CD4-positive, alpha-beta memory T cell (primary cell): Measurements from ENCODE around the gene HEPHL1. TPM values are rescaled to one million over a fixed set of nuclear protein-coding genes. Genes with fewer than 3 reads are reported as not detected.
A peak's percentile ranks its signal among the peaks of the same experiment; 100 is the strongest.

Source experiments
- CTCF ChIA-PET: fragments of 350-600 bp; sonication (Branson Sonifier 250); formaldehyde crosslinking; loops from one replicate; lab custom pipeline; 2021; ENCODE audit warnings: inconsistent platforms; ENCODE audit not compliant: partially characterized antibody; lab: Charles Lee
- POLR2A ChIA-PET: fragments of 350-600 bp; sonication (Branson Sonifier 250); formaldehyde crosslinking; loops from one replicate; lab custom pipeline; 2021; ENCODE audit not compliant: partially characterized antibody; lab: Charles Lee
- DNase-seq, 5 donors: peaks; one replicate each; pipeline versions ENCODE4 v3.0.0 to v3.0.0-alpha.2; 2020 to 2022; ENCODE audit warnings: mixed read lengths in 1 of 5
- H3K27ac ChIP-seq: one replicate; pipeline ENCODE4 v1.7.0; 2013; ENCODE audit warnings: low read depth, low read length
- H3K27me3 ChIP-seq: 2 replicates; pipeline ENCODE4 v1.7.0; 2013; ENCODE audit warnings: mild to moderate bottlenecking, low read length, moderate library complexity; ENCODE audit not compliant: insufficient read depth
- H3K36me3 ChIP-seq: 2 replicates; pipeline ENCODE4 v1.7.0; 2013; ENCODE audit warnings: mild to moderate bottlenecking, low read length, moderate library complexity; ENCODE audit not compliant: insufficient read depth
- H3K4me1 ChIP-seq: 2 replicates; pipeline ENCODE4 v1.7.0; 2013; ENCODE audit warnings: mild to moderate bottlenecking, low read length, moderate library complexity; ENCODE audit not compliant: insufficient read depth
- H3K4me3 ChIP-seq, 2 donors: one replicate each; pipeline ENCODE4 v1.7.0; 2013; ENCODE audit warnings: low read length in 2 of 2, mild to moderate bottlenecking in 1 of 2
- H3K9me3 ChIP-seq, 2 donors: one replicate each; pipeline ENCODE4 v1.7.0; 2013; ENCODE audit warnings: low read length in 2 of 2, control low read depth in 1 of 2; ENCODE audit not compliant: control insufficient read depth in 1 of 2
- H3K27ac Mint-ChIP-seq, 7 donors: one replicate each; pipeline ENCODE4 v1.8.0; 2020 to 2021; ENCODE audit warnings: mixed read lengths in 7 of 7, mild to moderate bottlenecking in 6 of 7, inconsistent platforms in 3 of 7, moderate library complexity in 3 of 7
- H3K27me3 Mint-ChIP-seq, 2 donors: one replicate each; pipeline ENCODE4 v1.8.0; 2020 to 2021; ENCODE audit warnings: mixed read lengths in 2 of 2
- H3K36me3 Mint-ChIP-seq, 2 donors: one replicate each; pipeline ENCODE4 v1.8.0; 2020 to 2021; ENCODE audit warnings: mixed read lengths in 2 of 2, inconsistent platforms in 1 of 2, mild to moderate bottlenecking in 1 of 2
- H3K4me1 Mint-ChIP-seq, 4 donors: one replicate each; pipeline ENCODE4 v1.8.0; 2020 to 2021; ENCODE audit warnings: mixed read lengths in 4 of 4, mild to moderate bottlenecking in 1 of 4
- H3K4me3 Mint-ChIP-seq, 8 donors: one replicate each; pipeline ENCODE4 v1.8.0; 2020 to 2021; ENCODE audit warnings: mixed read lengths in 8 of 8, mild to moderate bottlenecking in 7 of 8, moderate library complexity in 6 of 8, inconsistent platforms in 3 of 8
- H3K9me3 Mint-ChIP-seq, 8 donors: one replicate each; pipeline ENCODE4 v1.8.0; 2020 to 2021; ENCODE audit warnings: mixed read lengths in 8 of 8, mild to moderate bottlenecking in 5 of 8, inconsistent platforms in 3 of 8, moderate library complexity in 1 of 8
- intact Hi-C: fragments of 100-400 bp; cut with micrococcal nuclease; formaldehyde crosslinking; loops from one replicate; pipeline ENCODE4 v1.15.1; 2023
- polyA plus RNA-seq, 2 donors: library from polyadenylated mRNA; unstranded; fragments of 300-500 nt; fragmentation: Illumina TruSeq; gene quantifications; one replicate each; pipeline ENCODE4 v1.2.3, GENCODE V29; 2021
- total RNA-seq, 2 experiments: library from RNA; stranded (reverse); gene quantifications; one replicate each; pipeline ENCODE4 v1.2.3, GENCODE V29; 2021

HEPHL1 gene
- total and polyA plus RNA-seq, 4 experiments from 2014 or later: not detected

DNA sequence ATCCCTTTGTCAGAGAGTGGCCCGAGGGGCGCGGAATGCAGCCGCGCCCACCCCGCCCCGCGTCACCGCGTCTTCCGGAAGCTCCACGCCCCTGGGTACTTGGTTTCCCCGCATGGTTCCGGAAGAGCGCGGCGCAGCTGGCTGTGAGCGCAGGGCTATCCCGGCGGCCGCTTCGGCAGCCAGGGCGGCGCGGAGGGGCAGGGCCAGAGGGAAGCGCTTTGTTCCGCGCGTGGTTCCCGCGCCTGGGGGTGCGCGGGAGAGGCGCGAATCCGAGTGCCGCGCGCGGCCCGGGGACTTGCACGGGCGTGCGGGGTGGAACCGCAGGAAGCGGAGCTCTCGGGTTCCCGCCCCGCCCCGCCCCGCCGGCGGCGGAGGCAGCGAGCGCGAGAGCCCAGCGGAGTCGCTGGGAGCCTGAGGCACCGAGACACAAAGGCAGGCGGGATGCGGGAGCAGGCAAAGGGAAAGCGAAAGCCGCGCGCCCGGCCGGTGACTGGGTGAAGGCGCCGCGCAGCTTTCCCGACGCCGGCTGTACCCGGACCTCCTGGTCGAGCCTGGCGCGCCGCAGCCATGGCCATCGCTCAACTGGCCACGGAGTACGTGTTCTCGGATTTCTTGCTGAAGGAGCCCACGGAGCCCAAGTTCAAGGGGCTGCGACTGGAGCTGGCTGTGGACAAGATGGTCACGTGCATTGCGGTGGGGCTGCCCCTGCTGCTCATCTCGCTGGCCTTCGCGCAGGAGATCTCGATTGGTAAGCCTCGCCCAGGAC is 107.8 kb downstream of the HEPHL1 start, which contains the start of gene PANX1:
Gene PANX1 (plus strand): TSS at position 96 of the 766 bp plus-strand sequence. CDS start 472 bp downstream, at position 568.
- Histone ChIP-seq H3K4me3 (peak within 1 kb of the TSS; percentile 89 to 96), H3K36me3 (no peaks in the 10 kb centered on the region), H3K27me3 (no peaks in the 10 kb centered on the region), H3K27ac (peak within 1 kb of the TSS; percentile 84), H3K4me1 (peaks cover 52% of the 10 kb centered on the region), H3K9me3 (no peaks in the 10 kb centered on the region)
- CTCF ChIA-PET: interaction anchor here (0.8 to 0.9 kb wide), 3 partner anchors 22 to 53 kb away, joined by 3 to 4 read pairs (median 3); no protein-coding TSS in a partner anchor
- POLR2A ChIA-PET: interaction anchor here (0.6 to 2.2 kb wide), 15 partner anchors 8 to 1661 kb away, joined by 3 to 11 read pairs (median 4); partner anchors contain the start of genes C11orf54, CEP57, FAM76B and MED17
- Mint-ChIP-seq H3K27ac (peak within 1 kb of the TSS; percentile 87 to 98 (median 94)), H3K9me3 (no peaks in the 10 kb centered on the region), H3K4me3 (peak within 1 kb of the TSS in 4 of 8 donors; percentile 90 to 94 (median 92)), H3K4me1 (peaks cover 21 to 31% (median 26%) of the 10 kb centered on the region in 4 donors), H3K36me3 (peaks cover 0 to 2% of the 10 kb centered on the region in 2 donors), H3K27me3 (no peaks in the 10 kb centered on the region)
- intact Hi-C loops: loop anchor here (2.0 to 5.0 kb wide), 2 partner anchors 364 to 1658 kb away; partner anchors contain the start of genes ANKRD49, FAM76B and MRE11
- peak; percentile 72 to 81 (median 78) for DNase-seq

DNA sequence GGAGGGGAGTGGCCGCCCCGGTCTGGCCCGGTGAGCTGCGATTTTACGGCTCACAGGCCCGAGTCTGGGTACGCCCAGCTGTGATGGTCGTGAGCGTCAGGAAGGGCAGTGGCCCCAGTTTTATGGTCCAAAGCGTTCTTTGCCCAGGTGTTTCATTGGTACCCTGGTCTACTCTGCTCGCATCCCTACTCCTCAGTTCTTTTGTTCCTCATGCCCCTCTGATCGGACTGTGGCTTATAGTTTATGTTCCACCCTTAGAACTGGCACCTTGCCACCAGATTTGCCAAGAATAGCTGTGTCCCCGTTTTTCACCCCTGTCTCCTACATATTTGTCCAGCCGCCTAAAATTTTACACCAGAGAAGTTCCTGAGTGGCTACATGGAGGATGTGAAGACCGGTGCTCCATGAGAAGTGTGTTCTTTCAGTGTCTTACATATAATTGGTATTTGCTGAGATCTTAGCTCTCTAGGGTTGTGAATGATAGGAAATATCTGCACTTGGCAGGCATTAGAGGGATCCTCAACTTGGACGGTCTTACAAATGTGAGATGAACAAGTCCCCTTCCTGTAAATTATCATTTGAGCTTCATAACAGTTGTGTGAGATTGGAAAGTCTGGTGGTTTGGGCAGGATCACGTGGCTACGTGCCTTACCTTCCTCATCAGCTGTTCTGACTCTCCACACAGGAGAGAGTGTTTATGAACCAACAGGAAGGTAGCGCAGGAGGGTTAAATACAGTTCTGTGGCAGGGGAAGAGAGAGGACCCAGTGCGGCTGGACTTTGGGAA is 108.6 kb downstream of the HEPHL1 start:
- Histone ChIP-seq H3K27ac (peak overlapping the region; percentile 84), H3K27me3 (no peaks in the 10 kb centered on the region), H3K4me1 (peaks cover 60% of the 10 kb centered on the region), H3K9me3 (no peaks in the 10 kb centered on the region), H3K36me3 (no peaks in the 10 kb centered on the region), H3K4me3 (peak overlapping the region; percentile 89 to 96)
- no peak overlapping the region for H3K27ac Mint-ChIP-seq
- DNase-seq: peak in 4 of 5 donors; percentile 15 to 26 (median 22)
- H3K4me3 Mint-ChIP-seq: no peak overlapping the region
- H3K9me3 Mint-ChIP-seq: no peaks in the 10 kb centered on the region
- H3K4me1 Mint-ChIP-seq: peaks cover 24 to 37% (median 31%) of the 10 kb centered on the region in 4 donors
- intact Hi-C loops: loop anchor here (2.0 to 10.0 kb wide), 3 partner anchors 363 to 1658 kb away; partner anchors contain the start of genes ANKRD49, FAM76B, MRE11 and SMCO4
- ChIA-PET POLR2A (interaction anchor here (0.9 to 2.2 kb wide), 10 partner anchors 8 to 1660 kb away, joined by 3 to 11 read pairs (median 4); partner anchors contain the start of genes C11orf54, CEP57, FAM76B and TAF1D), CTCF (interaction anchor here (0.8 kb wide), 1 partner anchor 43 kb away, joined by 3 read pairs; no protein-coding TSS in a partner anchor)
- peaks cover 0 to 2% of the 10 kb centered on the region in 2 donors for H3K36me3 Mint-ChIP-seq
- no peaks in the 10 kb centered on the region for H3K27me3 Mint-ChIP-seq

DNA sequence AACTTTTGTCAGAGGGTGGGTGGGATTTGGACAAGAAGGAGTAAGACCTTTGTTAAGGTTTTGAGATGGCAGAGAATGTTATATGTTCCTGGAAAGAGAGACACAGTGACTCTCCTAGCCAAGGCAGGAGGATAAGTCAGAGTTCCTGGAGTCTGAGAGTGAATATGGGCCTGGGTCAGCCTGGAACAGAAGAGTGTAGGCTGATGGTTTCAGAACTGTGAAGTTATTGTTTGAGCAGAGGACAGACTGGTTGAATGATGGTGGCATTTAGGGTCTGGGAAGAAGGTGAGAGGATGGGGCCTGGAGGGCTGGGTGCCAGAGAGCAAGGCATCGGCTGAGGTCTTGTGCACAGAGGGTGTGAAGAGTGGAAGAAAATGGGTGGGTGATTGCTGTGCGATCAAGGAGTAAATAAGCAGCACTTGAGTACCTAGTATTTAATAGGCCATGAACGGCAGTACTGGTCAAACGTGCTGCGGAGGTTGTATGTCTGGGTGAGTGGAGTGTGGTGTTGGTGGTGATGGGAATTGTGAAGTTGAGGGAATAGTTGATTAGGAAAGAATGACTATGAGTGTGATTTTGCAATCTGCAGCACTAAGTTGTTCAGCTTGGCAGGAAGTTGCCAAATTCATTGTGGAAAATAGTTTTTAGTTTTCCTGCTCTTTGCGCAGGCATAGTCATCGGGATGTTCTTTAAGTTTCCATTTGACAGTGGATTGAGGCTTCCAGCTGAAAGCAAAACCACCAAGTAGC is 109.3 kb downstream of the HEPHL1 start:
- Histone ChIP-seq H3K4me3 (peak overlapping the region; percentile 89 to 96), H3K27ac (peak overlapping the region; percentile 84), H3K4me1 (peaks cover 65% of the 10 kb centered on the region), H3K27me3 (no peaks in the 10 kb centered on the region), H3K9me3 (no peaks in the 10 kb centered on the region), H3K36me3 (no peaks in the 10 kb centered on the region)
- intact Hi-C loops: loop anchor here (10.0 kb wide), 1 partner anchor 586 kb away; the partner anchor contains the start of gene SMCO4
- ChIA-PET POLR2A (interaction anchor here (0.9 to 2.2 kb wide), 4 partner anchors 11 to 959 kb away, joined by 3 to 11 read pairs (median 6); partner anchors contain the start of genes C11orf54 and TAF1D), CTCF (no interaction called here)
- H3K9me3 Mint-ChIP-seq: no peaks in the 10 kb centered on the region
- H3K4me1 Mint-ChIP-seq: peaks cover 29 to 45% (median 37%) of the 10 kb centered on the region in 4 donors
- no peak for DNase-seq
- H3K4me3 Mint-ChIP-seq: no peak overlapping the region
- no peak overlapping the region for H3K27ac Mint-ChIP-seq
- H3K27me3 Mint-ChIP-seq: no peaks in the 10 kb centered on the region
- H3K36me3 Mint-ChIP-seq: peaks cover 0 to 2% of the 10 kb centered on the region in 2 donors

DNA sequence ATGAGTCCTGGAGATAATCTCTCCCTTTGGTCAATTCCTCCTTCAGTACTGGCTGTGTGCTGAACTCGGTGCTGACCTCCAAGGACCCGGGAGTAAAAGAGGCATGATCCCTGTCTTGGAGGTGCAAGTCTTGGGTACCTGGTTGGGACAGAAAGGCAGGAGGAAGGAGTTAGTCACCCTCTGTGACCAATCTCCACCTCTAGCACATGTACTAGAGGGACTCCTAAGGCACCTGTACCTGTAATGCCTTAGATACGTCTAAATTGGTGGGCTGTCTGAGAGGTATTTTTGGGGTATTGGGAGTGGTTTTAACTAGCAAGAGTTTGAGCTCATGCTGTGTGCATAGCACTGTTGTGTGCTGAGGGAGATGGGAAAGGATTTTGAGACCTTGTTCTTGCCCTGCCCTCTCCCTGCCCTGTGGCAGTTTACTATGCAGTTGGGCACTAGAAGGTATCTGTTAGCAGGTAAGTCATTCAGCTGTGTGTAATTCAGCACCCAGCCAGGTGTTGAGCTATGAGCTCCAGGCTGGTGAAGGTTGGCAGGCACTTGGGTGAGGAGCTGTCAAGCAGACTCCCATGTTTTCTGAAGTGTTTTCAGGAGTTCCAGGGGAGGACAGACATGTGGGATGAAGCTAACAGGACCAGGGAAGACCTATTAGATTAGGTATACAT is 110.0 kb downstream of the HEPHL1 start:
- intact Hi-C loops: loop anchor here (10.0 kb wide), 1 partner anchor 586 kb away; the partner anchor contains the start of gene SMCO4

DNA sequence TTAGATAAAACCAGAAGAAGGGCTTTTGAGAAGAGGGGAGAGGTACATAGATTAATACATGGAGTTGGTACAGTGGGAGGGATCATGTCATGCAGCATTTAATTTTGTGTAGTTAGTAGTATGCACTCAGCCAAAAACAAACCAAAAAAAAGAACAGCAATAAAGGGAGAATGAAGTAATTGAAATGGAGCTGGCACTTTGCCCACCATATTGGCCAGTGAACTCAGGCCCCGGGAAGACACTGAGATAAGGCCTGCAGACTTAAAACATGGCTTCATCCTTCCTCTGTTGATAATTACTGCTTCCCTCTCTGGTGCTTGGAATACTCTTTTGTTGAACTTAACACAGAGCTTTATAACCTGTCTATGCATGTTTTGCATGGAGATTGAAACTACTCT is 110.6 kb downstream of the HEPHL1 start:
- peaks cover 0 to under 1% (median 0%) of the 10 kb centered on the region in 8 donors for H3K9me3 Mint-ChIP-seq
- no peaks in the 10 kb centered on the region for H3K36me3 ChIP-seq
- peaks cover 3% of the 10 kb centered on the region in 2 donors for H3K36me3 Mint-ChIP-seq
- no peaks in the 10 kb centered on the region for H3K27me3 Mint-ChIP-seq
- peaks cover 74% of the 10 kb centered on the region for H3K4me1 ChIP-seq
- intact Hi-C loops: loop anchor here (10.0 kb wide), 1 partner anchor 587 kb away; the partner anchor contains the start of gene SMCO4
- H3K27ac Mint-ChIP-seq: no peak overlapping the region
- DNase-seq: no peak
- no peak overlapping the region for H3K4me3 Mint-ChIP-seq
- ChIA-PET POLR2A (no interaction called here), CTCF (interaction anchor here (1.2 kb wide), 1 partner anchor 52 kb away, joined by 4 read pairs; no protein-coding TSS in a partner anchor)
- no peak overlapping the region for H3K4me3 ChIP-seq
- H3K27ac ChIP-seq: no peak overlapping the region
- H3K27me3 ChIP-seq: no peaks in the 10 kb centered on the region
- H3K4me1 Mint-ChIP-seq: peaks cover 36 to 57% (median 47%) of the 10 kb centered on the region in 4 donors
- no peaks in the 10 kb centered on the region for H3K9me3 ChIP-seq

More for the DNA sequence above, 110.0 kb downstream of the HEPHL1 start:
- Mint-ChIP-seq H3K9me3 (no peaks in the 10 kb centered on the region), H3K36me3 (peaks cover 1 to 2% of the 10 kb centered on the region in 2 donors), H3K27ac (no peak overlapping the region), H3K27me3 (no peaks in the 10 kb centered on the region), H3K4me1 (peaks cover 34 to 52% (median 44%) of the 10 kb centered on the region in 4 donors), H3K4me3 (no peak overlapping the region)
- no peak overlapping the region for H3K4me3 ChIP-seq
- peaks cover 72% of the 10 kb centered on the region for H3K4me1 ChIP-seq
- H3K27ac ChIP-seq: no peak overlapping the region
- H3K9me3 ChIP-seq: no peaks in the 10 kb centered on the region
- DNase-seq: no peak
- ChIA-PET POLR2A (no interaction called here), CTCF (interaction anchor here (1.2 kb wide), 1 partner anchor 53 kb away, joined by 4 read pairs; no protein-coding TSS in a partner anchor)
- no peaks in the 10 kb centered on the region for H3K27me3 ChIP-seq
- H3K36me3 ChIP-seq: no peaks in the 10 kb centered on the region
